Measurements from ENCODE around the gene SETBP1. TPM values are rescaled to one million over a fixed set of nuclear protein-coding genes. Genes with fewer than 3 reads are reported as not detected.

The SETBP1 gene
- total and polyA plus RNA-seq, 2 of the 8 experiments (the other 6 are each of a cell fraction or from before 2014, with no cell fraction given): 2.0 to 6.5 TPM

- no peak overlapping the region for H2AFZ ChIP-seq (ENCODE audit: low read length)
- no peak overlapping the region for H3K56ac ChIP-seq (replicated peaks; ENCODE audit: insufficient read length, low read depth, low read length)
- no peaks in the 10 kb centered on the region for H3K27me3 ChIP-seq (replicated peaks in 1 of 4; ENCODE audit: control insufficient read depth in 3 of 4, extremely low read depth in 1 of 4, insufficient read depth in 3 of 4, low read length in 3 of 4)
- no peak overlapping the region; a peak in 1 of 4 replicates for H3K4me2 ChIP-seq (ENCODE audit: insufficient read depth in 1 of 2, low read depth in 2 of 2, low read length in 2 of 2)
- FAIRE-seq (no peak), DNase-seq (ENCODE audit: low read depth in 1 of 2, low spot score in 2 of 2) (no peak)
- H3K23ac ChIP-seq (ENCODE audit: insufficient read length): no peak overlapping the region
- H4K20me1 ChIP-seq (replicated peaks in 1 of 2; ENCODE audit: control insufficient read depth in 1 of 2, insufficient read depth in 2 of 2, low read length in 2 of 2): no peaks in the 10 kb centered on the region
- no peak overlapping the region for H3K18ac ChIP-seq (ENCODE audit: extremely low read depth, low read length)
- no peak overlapping the region for H2BK5ac ChIP-seq (ENCODE audit: low read depth, low read length)
- 77% methylated on average over 2 of the region's 2 CpGs; no CpG with 5 or more reads in 1 of the 2 experiments for WGBS, 2 experiments (ENCODE audit: extremely low coverage in 1 of 2, insufficient coverage in 1 of 2, insufficient read length in 1 of 2, insufficient replicate concordance in 2 of 2, low coverage in 1 of 2, low lambda C conversion rate in 2 of 2, missing lambda C conversion rate in 1 of 2)
- no peak overlapping the region for H3K27ac ChIP-seq (ENCODE audit: low read depth, low read length)
- no peaks in the 10 kb centered on the region for H3K79me2 ChIP-seq (ENCODE audit: control insufficient read depth in 1 of 2, insufficient read depth in 2 of 2, low read length in 2 of 2)
- no peak overlapping the region for H3K9ac ChIP-seq (replicated peaks in 1 of 4; ENCODE audit: extremely low read depth in 1 of 4, low read depth in 3 of 4, low read length in 3 of 4)
- no peaks in the 10 kb centered on the region for H3K23me2 ChIP-seq (ENCODE audit: low read depth, low read length)
- no peak overlapping the region for H3K4me3 ChIP-seq (ENCODE audit: extremely low read depth in 1 of 4, insufficient read depth in 2 of 4, low read depth in 3 of 4, low read length in 4 of 4)
- H2BK15ac ChIP-seq (ENCODE audit: low read length): no peak overlapping the region
- no peak overlapping the region for H2BK20ac ChIP-seq (ENCODE audit: low read length)
- H3K36me3 ChIP-seq (ENCODE audit: control insufficient read depth in 2 of 4, insufficient read depth in 4 of 4, low read length in 3 of 4): no peaks in the 10 kb centered on the region
- H3K79me1 ChIP-seq (ENCODE audit: low read depth, low read length): no peaks in the 10 kb centered on the region
- peaks cover 0 to 3% (median 0%) of the 10 kb centered on the region in 4 experiments; a peak in 3 of 7 replicates for H3K4me1 ChIP-seq (replicated peaks in 1 of 4; ENCODE audit: control insufficient read depth in 3 of 4, insufficient read depth in 4 of 4, low read length in 3 of 4)
- no peak for TF ChIP-seq SRF (IDR thresholded peaks at IDR 0.05; ENCODE audit: low read depth, low read length)
- H4K5ac ChIP-seq (ENCODE audit: insufficient read length, low read depth, low read length): no peak overlapping the region
- no peak overlapping the region for H3K4ac ChIP-seq (replicated peaks; ENCODE audit: insufficient read length, low read depth, low read length)
- H2AK5ac ChIP-seq (ENCODE audit: low read depth, low read length): no peak overlapping the region
- no peak overlapping the region for H3K14ac ChIP-seq (ENCODE audit: insufficient read length)
- H4K8ac ChIP-seq (ENCODE audit: extremely low read depth, insufficient read depth, low read length): no peak overlapping the region
- H4K91ac ChIP-seq (replicated peaks; ENCODE audit: insufficient read length, low read length): no peak overlapping the region
- ChIA-PET CTCF (ENCODE audit: partially characterized antibody) (interaction anchor here (0.7 to 1.3 kb wide), 4 partner anchors 8 to 323 kb away, joined by 3 to 4 read pairs (median 3); no protein-coding TSS in a partner anchor), POLR2A (ENCODE audit: partially characterized antibody) (interaction anchor here (0.6 kb wide), 1 partner anchor 110 kb away, joined by 3 read pairs; no protein-coding TSS in a partner anchor)
- no peak overlapping the region for H2BK12ac ChIP-seq (ENCODE audit: low read depth, low read length)
- no peaks in the 10 kb centered on the region for H3K9me3 ChIP-seq (ENCODE audit: insufficient read depth in 2 of 2, low read depth in 1 of 2, low read length in 1 of 2)
- no peak overlapping the region for H2BK120ac ChIP-seq (replicated peaks; ENCODE audit: low read depth, low read length)
Measured at GRCh38 chr18:44833786-44834185, 153.1 kb downstream of the SETBP1 start.

Measured in H1 (cell line).